NT2/D1 (cell line): ENCODE measurements around the gene APAF1.

Experiments used
- SUZ12 ChIP-seq: IDR thresholded peaks from 2 replicates; pipeline ENCODE4 v1.6.1; 2011; ENCODE audit not compliant: insufficient read length, insufficient read depth; ENCODE audit errors: extremely low read depth
- YY1 ChIP-seq: IDR thresholded peaks from 2 replicates; pipeline ENCODE4 v1.6.1; 2011; ENCODE audit not compliant: insufficient read length, insufficient read depth
- ZNF274 ChIP-seq: IDR thresholded peaks from 2 replicates; pipeline ENCODE4 v1.6.1; 2011; ENCODE audit warnings: mild to moderate bottlenecking, low read depth, low read length

DNA sequence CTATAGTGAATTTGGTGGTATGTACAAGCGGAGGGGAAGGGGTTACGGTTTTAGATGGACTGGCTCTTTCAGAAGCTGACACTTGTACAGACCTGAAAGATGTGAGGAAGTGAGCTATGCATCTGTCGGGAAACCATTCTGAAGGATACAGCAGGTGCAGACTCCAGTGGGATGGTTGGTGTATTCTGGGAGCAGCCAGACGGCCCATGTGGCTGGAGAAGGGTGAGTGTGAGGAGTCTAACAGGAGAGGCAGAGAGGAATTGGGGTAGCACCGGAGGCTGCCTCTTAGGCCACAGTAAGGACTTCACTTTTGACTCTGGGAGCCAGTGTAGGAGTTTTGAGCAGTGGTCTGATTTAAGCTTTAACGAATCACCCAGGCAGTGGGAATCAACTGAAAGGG lies 90.7 kb downstream of the APAF1 start:
- TF ChIP-seq SUZ12, result no peak
- TF ChIP-seq ZNF274, result no peak
- TF ChIP-seq YY1, result no peak
